GM18867 (cell line): Measurements from ENCODE around the gene FGF23.
"Not testable (repeated sequence)": the region's sequence is repeated elsewhere in the genome, so short reads cannot be mapped to it uniquely, and the experiment has no call there.

Experiments
- ATAC-seq: cut with Tn5 transposase; IDR thresholded peaks from one replicate; pipeline ENCODE4 v1.9.1; 2021; ENCODE audit warnings: mild to moderate bottlenecking, moderate library complexity; ENCODE audit not compliant: unreplicated experiment

FGF23 gene

GRCh38 chr12:4379405-4379804 is at the start of gene FGF23:
TSS of gene FGF23 (minus strand) at chr12:4379712. CDS start at chr12:4379582, 130 bp downstream.
- ATAC-seq: no peak

DNA sequence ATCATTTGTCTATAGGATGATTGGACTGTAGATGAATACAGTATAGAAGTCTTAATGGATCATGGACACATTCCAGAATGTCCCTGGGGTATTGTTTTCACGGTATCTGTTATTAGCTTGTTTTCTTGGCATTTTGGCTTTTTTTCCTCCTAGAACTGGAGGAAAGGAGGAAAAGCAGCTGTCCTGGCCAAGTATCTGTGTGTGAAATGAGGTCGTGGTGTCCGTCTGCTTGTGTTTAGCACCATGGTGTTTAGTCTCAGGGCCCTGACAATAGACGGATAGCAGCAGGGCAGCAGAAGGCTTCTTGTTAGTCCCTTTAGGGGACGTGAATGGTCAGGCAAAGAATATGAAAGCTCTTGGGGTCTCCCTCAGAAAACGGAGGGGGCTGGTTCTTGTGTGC is 44.9 kb upstream of the FGF23 start:
- no peak for ATAC-seq

- ATAC-seq: no peak
Observed at GRCh38 chr12:4423528-4424195, 44.1 kb upstream of the FGF23 start.

DNA sequence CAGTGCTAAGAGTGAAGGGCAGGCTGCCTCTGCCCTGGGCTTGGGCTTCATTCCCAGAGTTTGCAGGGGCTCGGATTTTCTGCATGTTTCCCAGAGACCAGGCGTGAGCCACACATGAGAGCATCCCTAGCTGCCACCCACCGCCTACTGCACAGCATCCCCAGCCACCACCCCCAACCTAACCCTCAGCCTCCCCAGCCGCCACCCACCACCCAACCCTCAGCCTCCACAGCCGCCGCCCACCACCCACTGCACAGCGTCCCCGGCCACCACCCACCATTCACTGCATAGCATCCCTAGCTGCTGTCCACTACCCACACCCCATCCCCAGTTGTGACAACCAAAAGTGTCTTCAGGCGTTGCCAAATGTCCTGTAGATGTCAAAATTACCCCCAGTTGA is 43.5 kb upstream of the FGF23 start:
- ATAC-seq: no peak

GRCh38 chr12:4421590-4422031 is 42.1 kb upstream of the FGF23 start:
- ATAC-seq: no peak

DNA sequence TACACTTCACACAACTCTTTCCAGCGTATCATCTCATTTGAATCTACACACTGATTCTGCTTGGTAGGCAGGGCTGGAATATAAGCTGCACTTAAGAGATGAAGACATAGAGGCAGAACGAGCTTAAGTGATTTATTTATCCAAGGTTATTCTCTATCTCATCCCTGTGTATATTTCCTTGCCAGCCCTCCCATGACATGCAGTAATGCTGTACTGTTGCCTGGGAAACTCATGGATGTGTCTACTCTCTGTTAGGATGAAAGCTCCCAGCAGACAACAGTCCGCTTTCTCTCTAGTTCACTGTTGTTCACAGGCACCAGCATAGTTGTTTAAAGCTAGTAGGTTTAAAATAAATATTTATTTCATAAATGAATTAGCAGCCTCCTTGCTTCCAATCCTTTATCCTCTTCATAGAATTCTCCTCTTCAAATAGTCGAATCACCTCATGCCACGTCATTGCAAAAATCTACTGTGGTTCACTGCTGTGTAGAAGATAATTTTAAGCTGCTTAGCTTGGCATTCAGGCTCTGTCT is 40.7 kb upstream of the FGF23 start:
- no peak for ATAC-seq

DNA sequence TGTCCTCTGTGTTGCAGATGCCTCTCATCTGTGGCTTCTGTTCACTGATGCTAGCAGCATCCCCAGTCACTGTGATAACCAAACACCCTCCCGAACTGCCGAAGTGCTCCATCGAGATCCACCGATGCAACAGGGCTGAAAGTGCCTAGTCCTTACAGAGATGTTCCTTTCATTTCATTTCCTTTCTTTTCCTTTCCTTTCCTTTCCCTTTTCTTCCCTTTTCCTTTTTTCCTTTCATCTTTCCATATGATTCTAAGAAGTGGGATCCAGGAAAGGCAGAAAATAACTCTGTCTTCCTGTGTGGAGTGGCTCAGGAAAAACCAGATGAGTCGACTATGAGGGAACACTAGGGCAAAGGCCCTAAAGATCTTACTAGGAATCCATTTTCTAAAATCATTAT is 39.4 kb upstream of the FGF23 start:
- no peak for ATAC-seq

DNA sequence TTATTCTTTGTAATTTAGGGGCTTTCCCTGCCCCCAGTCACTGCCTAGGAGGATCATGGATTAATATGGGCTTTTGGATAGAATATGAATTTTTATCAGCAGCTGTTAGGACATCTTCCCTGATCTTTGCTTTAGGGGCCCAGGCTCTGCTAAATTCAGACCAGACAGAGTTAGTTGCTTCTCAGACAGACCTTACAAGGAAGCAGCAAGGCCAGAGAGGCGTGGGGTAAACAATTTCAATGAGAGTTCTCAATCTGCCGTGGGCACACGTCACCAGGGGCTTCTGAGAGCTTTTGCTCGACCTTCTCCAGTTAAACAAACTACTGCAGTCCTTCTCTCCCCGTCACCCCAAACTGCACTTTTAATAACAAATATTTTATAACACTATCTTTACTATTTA is 38.4 kb upstream of the FGF23 start:
- ATAC-seq: no peak

DNA sequence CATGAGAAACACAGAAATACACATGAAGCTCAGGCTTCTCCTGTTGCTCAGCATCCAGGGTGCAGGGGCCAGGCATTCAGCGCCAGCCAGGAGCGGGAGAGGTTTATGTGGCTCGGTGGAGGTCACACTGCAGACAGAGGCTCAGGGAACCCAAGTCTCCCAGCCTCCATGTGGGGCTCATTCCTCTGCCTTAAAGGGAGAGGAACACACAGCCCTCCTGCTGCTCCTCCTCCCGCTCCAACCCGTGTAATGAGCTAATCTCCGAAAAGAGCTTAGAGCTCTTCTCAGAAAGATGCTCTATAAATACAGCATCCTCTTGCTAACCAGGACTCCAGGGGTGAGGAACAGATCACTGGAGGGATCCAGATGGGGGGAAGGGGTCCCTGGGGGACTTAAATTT is 37.9 kb upstream of the FGF23 start:
- ATAC-seq: no peak

GRCh38 chr12:4416276-4416675 is 36.8 kb upstream of the FGF23 start:
- ATAC-seq: no peak

- ATAC-seq: no peak
Observed at GRCh38 chr12:4412465-4412864, 33.0 kb upstream of the FGF23 start.

DNA sequence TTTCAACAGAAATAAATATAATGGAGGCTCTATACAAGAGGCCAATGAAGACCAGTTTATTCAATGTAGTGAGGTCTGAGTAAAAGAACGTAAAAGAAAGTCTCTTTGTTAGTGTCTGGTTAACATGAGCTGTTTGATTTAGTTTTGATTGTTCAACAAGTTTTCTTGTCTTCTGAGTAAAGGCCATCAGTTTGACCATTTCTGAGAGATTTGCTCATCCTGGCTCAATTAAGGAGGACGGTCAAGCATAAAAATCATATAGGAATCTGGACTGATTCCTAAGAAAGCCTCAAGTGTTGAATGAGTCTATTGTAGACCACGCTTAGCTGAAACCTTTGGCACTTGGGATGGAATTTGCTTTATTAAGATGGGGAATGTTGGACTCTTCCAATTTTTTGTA is 32.5 kb upstream of the FGF23 start:
- no peak for ATAC-seq

- no peak for ATAC-seq
Observed at GRCh38 chr12:4407136-4407535, 27.6 kb upstream of the FGF23 start.

- not testable (repeated sequence) for ATAC-seq
Observed at GRCh38 chr12:4404877-4405637, 25.5 kb upstream of the FGF23 start.

DNA sequence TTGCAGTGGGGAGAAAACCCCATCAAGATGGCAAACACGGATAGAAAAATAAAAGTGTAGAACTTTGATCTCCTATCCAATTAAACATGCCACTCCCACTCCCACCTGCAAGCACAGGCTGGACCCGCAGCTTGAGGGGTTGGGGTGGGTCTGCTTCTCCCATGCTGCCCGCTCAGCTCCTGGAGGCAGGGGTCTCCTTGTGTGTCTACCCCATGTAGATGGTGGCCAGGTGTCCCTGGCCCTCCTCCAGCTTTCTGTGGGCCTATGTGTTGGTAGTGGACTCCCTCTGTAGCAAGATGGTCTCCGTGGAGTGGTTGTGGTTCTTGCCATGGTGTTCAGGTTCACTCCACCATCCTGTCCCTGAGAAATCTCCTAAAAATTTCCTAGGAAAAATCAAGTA is 23.5 kb upstream of the FGF23 start:
- ATAC-seq: no peak

DNA sequence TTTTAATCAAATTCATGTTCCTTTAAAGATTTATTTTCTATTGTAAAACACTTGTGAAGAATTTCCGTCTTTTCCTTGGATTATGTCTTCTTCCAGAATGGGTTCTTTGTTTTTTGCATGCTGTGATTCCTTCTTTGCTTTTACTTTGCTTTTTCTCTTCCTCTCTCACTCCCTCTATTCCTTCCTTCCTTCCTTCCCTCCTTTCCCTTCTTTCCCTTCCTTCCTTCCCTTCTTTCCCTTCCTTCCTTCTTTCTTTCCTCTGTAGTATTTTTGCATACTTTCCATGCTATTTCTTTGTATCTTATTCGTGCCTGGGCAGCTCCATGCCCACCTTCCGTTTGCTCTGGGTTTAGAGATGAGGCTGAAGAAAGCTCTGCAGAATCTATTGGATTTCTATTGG is 21.6 kb upstream of the FGF23 start:
- no peak for ATAC-seq

DNA sequence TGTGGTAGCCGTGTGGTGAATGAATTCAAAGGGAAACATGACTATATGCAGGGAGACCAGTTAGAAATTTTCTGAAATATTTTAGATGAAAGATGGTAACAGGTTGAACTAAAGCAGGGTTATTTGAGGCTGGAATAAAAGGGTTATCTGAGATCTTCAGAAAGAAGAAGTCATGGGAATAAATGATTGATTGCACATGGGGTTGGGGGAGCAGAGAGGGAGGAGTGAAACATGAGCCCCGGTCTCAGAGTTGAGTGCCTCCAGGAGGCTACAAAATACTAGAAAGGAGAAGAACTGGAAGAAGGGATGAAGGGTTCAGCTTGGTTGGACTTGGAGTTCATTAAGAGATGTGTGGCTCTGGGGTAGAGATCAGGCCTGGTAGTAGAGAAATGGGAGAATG is 16.3 kb upstream of the FGF23 start:
- no peak for ATAC-seq

GRCh38 chr12:4393211-4393610 is 13.7 kb upstream of the FGF23 start:
- no peak for ATAC-seq

DNA sequence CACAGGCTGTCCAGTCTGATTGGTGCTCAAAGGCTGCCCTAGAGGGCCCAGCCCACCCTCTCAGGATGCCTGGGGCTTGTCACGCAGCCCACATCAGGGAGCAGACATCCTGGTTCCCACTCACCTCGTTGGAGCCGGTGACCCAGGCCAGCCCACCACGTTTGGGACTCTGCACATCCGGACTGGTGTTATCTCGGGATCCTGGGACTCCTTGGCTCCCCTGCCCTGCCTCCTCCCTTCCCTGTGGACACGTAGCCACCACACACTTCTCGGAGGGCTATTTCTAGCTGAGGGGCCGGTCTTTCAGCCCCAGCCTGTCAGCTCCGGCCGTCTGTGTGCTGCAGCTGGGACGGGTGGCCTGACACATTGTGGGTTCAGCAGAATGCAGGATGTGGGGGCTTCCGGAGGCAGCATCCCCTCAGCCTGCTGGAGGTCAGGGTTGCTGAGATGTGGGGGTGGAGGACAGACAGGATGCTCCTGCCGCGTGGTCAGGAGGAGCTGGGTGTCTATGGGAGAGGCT is 12.8 kb upstream of the FGF23 start:
- no peak for ATAC-seq

GRCh38 chr12:4388662-4389061 is 9.2 kb upstream of the FGF23 start:
- ATAC-seq: no peak

DNA sequence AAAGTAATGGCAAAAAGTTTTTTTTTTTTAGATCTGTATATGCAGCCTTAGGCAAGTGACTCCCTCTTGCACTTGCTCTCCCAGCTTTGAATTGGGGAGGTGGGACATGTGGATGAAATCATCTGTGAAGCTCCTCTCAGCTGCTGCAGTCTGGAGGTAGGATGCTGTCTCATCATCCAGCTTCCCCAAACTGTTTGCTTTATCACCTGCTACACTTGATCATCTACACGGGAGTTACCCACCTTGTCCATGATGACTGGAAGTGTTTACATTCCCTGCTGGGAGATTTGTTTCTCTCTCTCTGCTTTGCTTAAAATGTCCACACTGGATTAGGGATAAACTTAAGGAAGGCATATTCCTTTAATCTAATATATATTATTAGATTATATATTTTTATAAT is 8.5 kb upstream of the FGF23 start:
- no peak for ATAC-seq

GRCh38 chr12:4387607-4388006 is 8.1 kb upstream of the FGF23 start:
- no peak for ATAC-seq
